ENCODE measurements around the gene KDM2B. TPM values are rescaled to one million over a fixed set of nuclear protein-coding genes. Genes with fewer than 3 reads are reported as not detected.

The KDM2B gene
- total and polyA plus RNA-seq, 10 of the 15 experiments (the other 5 are each of a cell fraction or from before 2014, with no cell fraction given): 13.6 to 124 (median 40.4) TPM

- Histone ChIP-seq H4K20me1 (ENCODE audit: control insufficient read depth, insufficient read depth) (no peaks in the 10 kb centered on the region), H3K9me3 (replicated peaks; ENCODE audit: control insufficient read depth, insufficient read depth, low read length) (no peaks in the 10 kb centered on the region), H2AFZ (ENCODE audit: control insufficient read depth, low read depth, low read length) (peak overlapping the region; percentile 43), H3K27ac (ENCODE audit: control insufficient read depth, insufficient read depth) (peak overlapping the region; percentile 95), H3K79me2 (ENCODE audit: control insufficient read depth, insufficient read depth, low read length) (peaks cover 41% of the 10 kb centered on the region), H3K4me3 (peak overlapping the region; percentile 78), H3K9ac (ENCODE audit: control insufficient read depth, insufficient read depth, low read length) (peak overlapping the region; percentile 80), H3K4me2 (ENCODE audit: control insufficient read depth, insufficient read depth) (peak overlapping the region; percentile 97), H3K36me3 (ENCODE audit: control insufficient read depth in 2 of 2, insufficient read depth in 2 of 2, low read length in 1 of 2) (no peaks in the 10 kb centered on the region; a peak in 1 of 4 replicates), H3K27me3 (replicated peaks in 1 of 2; ENCODE audit: control insufficient read depth in 2 of 2, insufficient read depth in 2 of 2, low read length in 1 of 2) (no peaks in the 10 kb centered on the region), H3K4me1 (ENCODE audit: control insufficient read depth, insufficient read depth, low read length) (peaks cover 27% of the 10 kb centered on the region)
- RAD21 ChIA-PET (ENCODE audit: unreplicated experiment): interaction anchor here (0.6 to 2.5 kb wide), 23 partner anchors 13 to 187 kb away, joined by 3 to 14 read pairs (median 4); partner anchors contain the start of gene ORAI1
- no TSS peak for BruUV-seq (replicated peaks)
- intact Hi-C loops (cut with micrococcal nuclease; ENCODE audit: unreplicated experiment) (loop anchor here (2.0 to 5.0 kb wide), 3 partner anchors 35 to 265 kb away; partner anchors contain the start of gene SETD1B), in situ Hi-C loops (cut with MboI) (no loop called here)
- CTCF ChIA-PET: interaction anchor here (0.6 to 2.6 kb wide), 9 partner anchors 11 to 1414 kb away, joined by 3 to 9 read pairs (median 5); no protein-coding TSS in a partner anchor
- DNase-seq (ENCODE audit: low read depth, low spot score) (peak; percentile 82), ATAC-seq (peak; percentile 81), FAIRE-seq (no peak)
- POLR2A ChIA-PET: interaction anchor here (0.6 to 7.2 kb wide), 15 partner anchors 8 to 266 kb away, joined by 3 to 87 read pairs (median 5); partner anchors contain the start of genes KDM2B and ORAI1
- SMC1A ChIA-PET (ENCODE audit: uncharacterized antibody, unreplicated experiment): interaction anchor here (0.7 to 5.2 kb wide), 12 partner anchors 11 to 100 kb away, joined by 3 to 40 read pairs (median 4); partner anchors contain the start of gene KDM2B
- WGBS (ENCODE audit: insufficient coverage, insufficient replicate concordance, low lambda C conversion rate, missing lambda C conversion rate): 1% methylated on average over 71 of the region's 73 CpGs
- TF ChIP-seq SUPT20H (IDR thresholded peaks at IDR 0.05; ENCODE audit: borderline replicate concordance, control insufficient read depth, low read depth, low read length): no peak
- peak; percentile 39; the same call in 1 of the 2 replicates for TF ChIP-seq POLR2AphosphoS5 (IDR thresholded peaks at IDR 0.05; ENCODE audit: low read length)
- TF ChIP-seq POU2F2 (IDR thresholded peaks at IDR 0.05; ENCODE audit: borderline replicate concordance, low read depth, low read length): 0 out of 3 replicates have a peak, but pooled peaks have one; percentile 32
- TF ChIP-seq MXI1 (IDR thresholded peaks at IDR 0.05; ENCODE audit: low read depth, low read length): peak; percentile 81
- TF ChIP-seq NFYA (IDR thresholded peaks at IDR 0.05; ENCODE audit: borderline replicate concordance, low read depth, low read length): no peak
- TF ChIP-seq ESRRA (IDR thresholded peaks at IDR 0.05; ENCODE audit: low read length): peak; percentile 69; the same call in 1 of the 2 replicates
- peak; percentile 64 for TF ChIP-seq HDGF (IDR thresholded peaks at IDR 0.05)
- no peak for TF ChIP-seq RCOR1 (conservative IDR thresholded peaks at IDR 0.05; ENCODE audit: low read depth, low read length)
- no peak for TF ChIP-seq RFX5 (IDR thresholded peaks at IDR 0.05; ENCODE audit: low read depth, low read length)
- TF ChIP-seq RB1 (IDR thresholded peaks at IDR 0.05; ENCODE audit: borderline replicate concordance): 0 out of 2 replicates have a peak, but pooled peaks have one; percentile 41
- no peak for TF ChIP-seq FOS (IDR thresholded peaks at IDR 0.05; ENCODE audit: borderline replicate concordance, extremely low read depth, insufficient read length)
- no peak for TF ChIP-seq ZNF24 (IDR thresholded peaks at IDR 0.05)
- no peak for TF ChIP-seq FOXM1 (IDR thresholded peaks at IDR 0.05; ENCODE audit: low read depth, low read length)
- no peak for TF ChIP-seq CHD4 (IDR thresholded peaks at IDR 0.05)
- no peak for TF ChIP-seq HDAC6 (IDR thresholded peaks at IDR 0.05; ENCODE audit: unreplicated experiment)
- TF ChIP-seq POLR2AphosphoS2 (IDR thresholded peaks at IDR 0.05; ENCODE audit: low read depth, low read length): no peak
- TF ChIP-seq RELB (IDR thresholded peaks at IDR 0.05; ENCODE audit: low read depth): peak; percentile 18; the same call in 1 of the 2 replicates
- TF ChIP-seq YY1 (IDR thresholded peaks at IDR 0.05; ENCODE audit: low read depth, low read length): peak; percentile 55
- peak; percentile 72; the same call in 1 of the 2 replicates for TF ChIP-seq TBL1XR1 (IDR thresholded peaks at IDR 0.05; ENCODE audit: low read depth, low read length)
- TF ChIP-seq ATF7 (IDR thresholded peaks at IDR 0.05; ENCODE audit: low read depth): no peak
- peak; percentile 4 to 84; a peak in 2 of 4 replicates for TF ChIP-seq BHLHE40 (IDR thresholded peaks at IDR 0.05; ENCODE audit: borderline replicate concordance in 1 of 2, low read depth in 2 of 2, low read length in 1 of 2)
- 0 out of 2 replicates have a peak, but pooled peaks have one; percentile 44 for TF ChIP-seq MEF2A (IDR thresholded peaks at IDR 0.05; ENCODE audit: insufficient read depth, low read depth, low read length)
Observed at GRCh38 chr12:121536899-121537813, 43.7 kb downstream of the KDM2B start.

Data from GM12878 (cell line).